IgD-negative memory B cell (primary cell): ENCODE measurements around the gene SIRT1. TPM values are rescaled to one million over a fixed set of nuclear protein-coding genes. Genes with fewer than 3 reads are reported as not detected.
"Not testable (repeated sequence)": the region's sequence is repeated elsewhere in the genome, so short reads cannot be mapped to it uniquely, and the experiment has no call there.

Experiments
- H3K27ac Mint-ChIP-seq, 3 donors: one replicate each; pipeline ENCODE4 v1.8.0; 2020 to 2022; ENCODE audit warnings: mild to moderate bottlenecking in 3 of 3, mixed read lengths in 3 of 3, moderate library complexity in 1 of 3
- H3K27me3 Mint-ChIP-seq: one replicate; pipeline ENCODE4 v1.8.0; 2021; ENCODE audit warnings: mixed read lengths
- H3K36me3 Mint-ChIP-seq: one replicate; pipeline ENCODE4 v1.8.0; 2020; ENCODE audit warnings: mild to moderate bottlenecking, mixed read lengths
- H3K4me1 Mint-ChIP-seq, 3 donors: one replicate each; pipeline ENCODE4 v1.8.0; 2020 to 2022; ENCODE audit warnings: mixed read lengths in 3 of 3, mild to moderate bottlenecking in 1 of 3
- H3K4me3 Mint-ChIP-seq, 4 donors: one replicate each; pipeline ENCODE4 v1.8.0; 2020 to 2022; ENCODE audit warnings: mild to moderate bottlenecking in 4 of 4, mixed read lengths in 4 of 4, moderate library complexity in 3 of 4
- H3K9me3 Mint-ChIP-seq, 3 donors: one replicate each; pipeline ENCODE4 v1.8.0; 2020 to 2021; ENCODE audit warnings: mixed read lengths in 3 of 3, mild to moderate bottlenecking in 1 of 3
- polyA plus RNA-seq: library from polyadenylated mRNA; unstranded; fragments of 300-500 nt; fragmentation: Illumina TruSeq; gene quantifications from one replicate; pipeline ENCODE4 v1.2.3, GENCODE V29; 2021

The SIRT1 gene
- polyA plus RNA-seq, 1 donor from 2014 or later: 21.6 TPM

DNA sequence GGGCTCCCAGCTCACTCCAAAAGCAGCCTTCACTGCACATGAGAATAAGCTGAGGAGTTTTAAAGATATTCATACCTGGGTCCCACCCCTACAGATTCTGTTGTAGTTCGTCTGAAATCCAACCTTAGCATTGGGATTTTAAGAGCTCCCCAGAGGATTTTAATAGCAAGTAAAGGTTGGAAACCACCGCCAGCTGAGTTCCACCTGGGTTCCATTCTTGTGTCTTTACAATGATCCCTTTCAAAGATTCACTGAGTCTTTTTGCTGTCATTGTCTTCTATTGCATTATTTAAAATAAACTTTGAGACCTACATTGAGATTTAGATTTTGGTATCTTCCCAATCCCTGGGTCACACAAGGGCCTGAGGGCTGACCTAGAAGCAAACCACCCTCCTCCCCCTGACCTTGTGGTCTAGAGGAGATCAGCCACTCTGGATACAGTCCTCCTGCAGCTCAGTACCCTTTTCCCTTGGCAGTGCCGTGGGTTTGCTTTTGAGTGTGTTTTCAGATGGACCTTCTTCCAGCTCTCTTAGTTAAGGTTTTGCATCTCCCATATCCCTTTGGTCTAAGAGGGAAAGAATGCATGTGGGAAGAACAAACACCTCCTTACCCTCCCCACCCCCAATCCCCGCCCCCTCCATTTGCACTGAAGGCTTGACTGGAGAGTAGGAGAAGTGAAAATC lies 22.6 kb upstream of the SIRT1 start:
- Mint-ChIP-seq H3K27ac (no peak overlapping the region), H3K4me3 (no peak overlapping the region), H3K27me3 (no peaks in the 10 kb centered on the region), H3K36me3 (peaks cover 4% of the 10 kb centered on the region), H3K4me1 (peaks cover 7 to 9% (median 9%) of the 10 kb centered on the region in 3 donors), H3K9me3 (no peaks in the 10 kb centered on the region)

DNA sequence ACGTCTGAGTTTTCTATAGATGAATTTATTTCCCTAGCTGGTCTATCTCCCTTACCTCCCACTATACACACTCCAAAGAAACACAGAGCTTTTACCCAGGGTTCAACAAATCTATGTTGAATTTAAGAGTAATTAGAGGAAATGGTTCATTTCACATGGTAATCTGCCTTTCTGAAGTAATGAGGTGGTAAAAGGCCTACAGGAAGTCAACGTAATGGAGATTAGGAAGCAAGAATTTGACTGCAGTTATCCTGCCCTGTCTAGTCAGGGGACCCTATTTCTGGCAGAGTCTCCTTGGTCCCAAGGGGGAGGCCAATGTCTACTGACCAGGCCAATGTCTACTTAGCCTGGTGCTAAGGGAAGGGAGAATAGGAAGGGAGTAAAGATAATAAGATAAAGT lies 21.4 kb upstream of the SIRT1 start:
- Mint-ChIP-seq H3K9me3 (no peaks in the 10 kb centered on the region), H3K27me3 (no peaks in the 10 kb centered on the region), H3K27ac (no peak overlapping the region), H3K4me1 (peaks cover 7 to 9% (median 9%) of the 10 kb centered on the region in 3 donors), H3K4me3 (no peak overlapping the region), H3K36me3 (peaks cover 4% of the 10 kb centered on the region)

DNA sequence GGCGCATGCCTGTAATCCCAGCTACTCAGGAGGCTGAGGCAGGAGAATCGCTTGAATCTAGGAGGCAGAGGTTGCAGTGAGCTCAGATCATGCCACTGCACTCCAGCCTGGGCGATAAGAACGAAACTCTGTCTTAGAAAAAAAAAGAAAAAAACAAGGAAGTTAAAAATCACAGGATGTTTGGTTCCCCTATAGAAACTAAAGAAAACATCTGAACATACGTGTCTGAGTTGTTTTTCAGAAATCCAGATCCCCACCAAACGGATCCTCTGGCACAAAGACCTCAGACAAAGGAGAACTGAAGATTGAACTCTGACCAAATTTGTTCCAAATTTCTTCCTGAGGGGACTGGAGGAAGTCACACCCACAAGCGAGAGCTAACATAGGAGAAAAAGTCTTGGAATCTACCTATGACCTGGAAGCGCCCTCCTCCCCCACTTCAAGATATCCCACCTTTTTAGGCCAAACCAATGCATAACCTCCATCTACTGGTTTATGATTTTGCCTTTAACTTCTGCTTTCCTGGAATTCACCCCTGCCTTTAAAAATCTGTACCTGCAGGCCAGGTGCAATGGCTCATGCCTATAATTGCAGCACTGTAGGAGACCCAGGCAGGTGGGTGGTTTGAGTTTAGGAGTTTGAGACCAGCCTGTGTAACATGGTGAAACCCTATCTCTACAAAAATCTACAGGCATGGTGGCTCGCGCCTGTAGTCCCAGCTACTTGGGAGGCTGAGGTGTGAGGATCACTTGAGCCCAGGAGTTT lies 19.7 kb upstream of the SIRT1 start:
- H3K9me3 Mint-ChIP-seq: no peaks in the 10 kb centered on the region
- peak overlapping the region in 3 of 4 donors; percentile 2 to 88 (median 43) for H3K4me3 Mint-ChIP-seq
- H3K4me1 Mint-ChIP-seq: peaks cover 7 to 9% (median 9%) of the 10 kb centered on the region in 3 donors
- H3K36me3 Mint-ChIP-seq: peaks cover 2% of the 10 kb centered on the region
- peak overlapping the region; percentile 10 to 97 (median 50) for H3K27ac Mint-ChIP-seq
- H3K27me3 Mint-ChIP-seq: no peaks in the 10 kb centered on the region

DNA sequence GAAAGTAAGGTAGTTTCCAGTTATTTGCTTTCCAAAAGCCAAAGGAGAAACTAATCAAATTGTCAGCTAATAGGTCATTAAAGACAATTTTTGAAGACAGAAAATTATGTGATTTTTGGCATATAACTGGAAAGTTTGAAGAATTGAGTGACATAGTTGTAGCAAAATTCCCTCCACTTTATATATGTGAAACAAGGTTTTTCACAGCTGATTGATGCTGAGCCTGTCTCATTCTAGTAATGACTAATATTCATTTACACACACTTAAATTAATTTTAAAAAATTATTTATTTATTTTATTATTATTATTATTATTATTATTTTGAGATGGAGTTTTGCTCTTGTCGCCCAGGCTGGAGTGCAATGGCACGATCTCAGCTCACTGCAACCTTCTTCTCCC lies 16.3 kb upstream of the SIRT1 start:
- H3K36me3 Mint-ChIP-seq: peaks cover 2% of the 10 kb centered on the region
- H3K9me3 Mint-ChIP-seq: no peaks in the 10 kb centered on the region
- H3K4me3 Mint-ChIP-seq: no peak overlapping the region
- H3K27ac Mint-ChIP-seq: no peak overlapping the region
- no peaks in the 10 kb centered on the region for H3K27me3 Mint-ChIP-seq
- H3K4me1 Mint-ChIP-seq: peaks cover 7 to 9% (median 7%) of the 10 kb centered on the region in 3 donors

DNA sequence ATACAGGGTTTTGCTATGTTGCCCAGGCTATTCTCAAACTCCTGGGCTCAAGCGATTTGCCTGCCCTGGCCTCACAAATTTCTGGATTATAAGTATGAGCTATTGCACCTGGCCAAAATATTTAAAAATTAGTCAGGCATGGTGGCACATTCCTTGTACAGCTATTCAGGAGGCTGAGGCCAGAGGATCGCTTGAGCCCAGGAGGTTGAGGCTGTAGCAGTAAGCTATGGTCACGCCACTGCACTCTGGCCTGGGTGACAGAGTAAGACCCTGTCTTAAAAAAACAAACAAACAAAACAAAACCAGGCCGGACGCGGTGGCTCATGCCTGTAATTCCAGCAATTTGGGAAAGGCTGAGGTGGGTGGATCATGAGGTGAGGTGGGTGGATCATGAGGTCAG lies 14.5 kb upstream of the SIRT1 start:
- Mint-ChIP-seq H3K27ac (no peak overlapping the region), H3K36me3 (no peaks in the 10 kb centered on the region)

DNA sequence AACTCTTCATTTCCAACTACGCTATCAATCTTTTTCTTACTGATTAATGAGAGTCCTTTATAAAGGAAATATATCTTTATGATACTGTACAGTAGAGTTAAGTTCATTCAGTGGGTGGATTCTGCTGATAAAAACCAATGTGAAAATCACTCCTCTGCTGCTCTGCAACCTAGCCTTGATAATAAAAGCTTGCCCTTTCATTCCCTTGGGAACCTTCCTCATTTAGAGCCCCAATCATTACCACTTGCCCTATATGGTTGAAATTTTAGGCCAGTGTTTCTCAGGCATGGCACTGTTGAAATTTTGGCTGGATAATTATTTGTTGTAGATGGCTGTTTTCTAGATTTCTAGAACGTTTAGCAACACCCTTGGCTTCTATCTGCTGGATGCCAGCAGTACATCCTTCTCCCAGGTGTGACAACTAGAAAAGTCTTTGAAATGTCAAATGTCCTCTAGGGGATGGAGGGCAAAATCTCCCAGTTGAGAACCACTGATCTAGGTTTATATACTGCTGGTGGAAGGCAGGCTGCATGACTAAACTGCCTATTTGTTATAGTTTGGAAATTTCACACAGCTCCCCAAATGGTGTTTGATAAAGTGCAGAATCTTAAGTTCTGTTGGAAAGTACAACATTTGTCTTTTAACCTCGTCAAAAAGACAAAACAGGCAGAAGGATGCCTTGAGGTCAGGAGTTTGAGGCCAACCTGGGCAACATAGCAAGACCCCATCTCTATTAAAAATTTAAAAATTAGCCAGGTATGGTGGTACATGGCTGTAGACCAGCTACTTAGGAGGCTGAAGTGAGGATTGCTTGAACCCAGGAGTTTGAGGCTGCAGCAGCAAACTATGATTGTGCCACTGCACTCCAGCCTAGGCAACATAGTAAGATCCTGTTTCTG lies 8.9 kb upstream of the SIRT1 start:
- peaks cover 0 to 4% (median 0%) of the 10 kb centered on the region in 3 donors for H3K4me1 Mint-ChIP-seq
- no peak overlapping the region for H3K27ac Mint-ChIP-seq
- H3K27me3 Mint-ChIP-seq: no peaks in the 10 kb centered on the region
- no peaks in the 10 kb centered on the region for H3K36me3 Mint-ChIP-seq
- no peaks in the 10 kb centered on the region for H3K9me3 Mint-ChIP-seq
- H3K4me3 Mint-ChIP-seq: no peak overlapping the region

More for the DNA sequence above, 14.5 kb upstream of the SIRT1 start:
- Mint-ChIP-seq H3K4me3 (no peak overlapping the region), H3K27me3 (no peaks in the 10 kb centered on the region), H3K9me3 (no peaks in the 10 kb centered on the region), H3K4me1 (peaks cover 0 to under 1% (median under 1%) of the 10 kb centered on the region in 3 donors)

DNA sequence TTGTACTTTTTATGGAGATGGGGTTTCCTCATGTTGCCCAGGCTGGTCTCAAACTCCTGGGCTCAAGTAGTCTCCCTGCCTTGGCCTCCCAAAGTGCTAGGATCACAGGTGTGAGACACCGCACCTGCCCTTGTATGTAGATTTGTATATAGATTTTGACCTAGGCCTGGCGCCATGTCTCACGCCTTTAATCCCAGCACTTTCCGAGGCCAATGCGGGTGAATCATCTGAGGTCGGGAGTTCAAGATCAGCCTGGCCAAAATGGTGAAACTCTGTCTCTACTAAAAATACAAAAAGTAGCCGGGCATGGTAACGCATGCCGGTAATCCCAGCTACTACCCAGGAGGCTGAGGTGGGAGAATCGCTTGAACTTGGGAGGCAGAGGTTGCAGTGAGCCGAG lies 7.0 kb upstream of the SIRT1 start:
- not testable (repeated sequence) for H3K4me1 Mint-ChIP-seq, H3K27ac Mint-ChIP-seq

DNA sequence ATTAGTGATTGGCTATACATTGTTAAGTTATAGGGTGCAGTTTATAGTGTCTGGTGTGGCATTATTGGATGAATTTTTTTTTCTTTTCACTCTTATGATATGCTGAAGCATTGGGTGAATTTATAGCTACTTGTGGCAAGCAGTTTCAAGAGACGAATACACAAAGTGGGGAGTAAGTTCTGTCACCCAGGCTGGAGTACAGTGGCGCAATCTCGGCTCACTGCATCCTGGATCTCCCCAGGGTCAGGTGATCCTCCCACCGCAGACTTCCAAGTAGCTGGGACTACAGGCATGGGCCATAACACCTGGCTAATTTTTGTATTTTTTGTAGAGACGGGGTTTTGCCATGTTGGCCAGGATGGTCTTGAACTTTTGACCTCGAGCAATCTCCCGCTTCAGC lies 6.3 kb upstream of the SIRT1 start:
- no peaks in the 10 kb centered on the region for H3K9me3 Mint-ChIP-seq
- peak overlapping the region in 1 of 3 donors; percentile 2 for H3K27ac Mint-ChIP-seq

More for the DNA sequence above, 7.0 kb upstream of the SIRT1 start:
- not testable (repeated sequence) for H3K4me3 Mint-ChIP-seq, H3K9me3 Mint-ChIP-seq, H3K36me3 Mint-ChIP-seq, H3K27me3 Mint-ChIP-seq

DNA sequence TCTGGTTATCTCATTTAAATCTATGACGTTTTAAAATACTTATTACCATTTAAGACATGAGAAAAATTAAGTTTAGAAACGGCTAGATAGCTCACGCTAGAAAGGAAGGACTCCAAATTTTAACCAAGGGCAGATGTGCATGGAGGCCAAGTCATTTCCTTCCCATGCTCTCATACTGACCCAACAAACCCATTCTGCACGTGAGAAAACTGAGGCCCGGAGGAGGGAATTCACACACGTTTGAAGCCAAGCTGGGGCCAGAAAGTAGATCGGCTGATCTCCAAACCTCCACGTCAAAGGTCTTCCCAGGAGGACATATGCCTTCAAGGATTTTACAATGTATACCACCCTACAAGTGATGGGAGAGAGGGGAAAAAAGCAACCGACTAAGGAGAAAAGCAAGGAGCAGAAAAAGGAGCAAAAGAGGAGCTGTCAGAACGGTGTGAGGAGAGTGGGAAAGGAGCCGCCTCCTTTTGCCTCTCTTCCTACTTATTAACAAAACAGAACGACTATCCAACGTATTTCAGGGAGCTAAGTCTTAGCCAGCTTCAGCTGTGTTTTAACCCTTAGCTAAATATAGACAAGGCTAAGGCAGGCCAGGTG lies 645 bp upstream of the SIRT1 start:
- Mint-ChIP-seq H3K27ac (peak overlapping the region; percentile 91 to 97 (median 97)), H3K27me3 (no peaks in the 10 kb centered on the region), H3K9me3 (no peaks in the 10 kb centered on the region), H3K4me1 (peaks cover 18 to 22% (median 18%) of the 10 kb centered on the region in 3 donors), H3K36me3 (peaks cover 7% of the 10 kb centered on the region), H3K4me3 (peak overlapping the region; percentile 83 to 97 (median 90))

More for the DNA sequence above, 6.3 kb upstream of the SIRT1 start:
- peaks cover 0 to 9% (median 1%) of the 10 kb centered on the region in 3 donors for H3K4me1 Mint-ChIP-seq
- peak overlapping the region in 1 of 4 donors; percentile 28 for H3K4me3 Mint-ChIP-seq
- H3K36me3 Mint-ChIP-seq: no peaks in the 10 kb centered on the region
- no peaks in the 10 kb centered on the region for H3K27me3 Mint-ChIP-seq

DNA sequence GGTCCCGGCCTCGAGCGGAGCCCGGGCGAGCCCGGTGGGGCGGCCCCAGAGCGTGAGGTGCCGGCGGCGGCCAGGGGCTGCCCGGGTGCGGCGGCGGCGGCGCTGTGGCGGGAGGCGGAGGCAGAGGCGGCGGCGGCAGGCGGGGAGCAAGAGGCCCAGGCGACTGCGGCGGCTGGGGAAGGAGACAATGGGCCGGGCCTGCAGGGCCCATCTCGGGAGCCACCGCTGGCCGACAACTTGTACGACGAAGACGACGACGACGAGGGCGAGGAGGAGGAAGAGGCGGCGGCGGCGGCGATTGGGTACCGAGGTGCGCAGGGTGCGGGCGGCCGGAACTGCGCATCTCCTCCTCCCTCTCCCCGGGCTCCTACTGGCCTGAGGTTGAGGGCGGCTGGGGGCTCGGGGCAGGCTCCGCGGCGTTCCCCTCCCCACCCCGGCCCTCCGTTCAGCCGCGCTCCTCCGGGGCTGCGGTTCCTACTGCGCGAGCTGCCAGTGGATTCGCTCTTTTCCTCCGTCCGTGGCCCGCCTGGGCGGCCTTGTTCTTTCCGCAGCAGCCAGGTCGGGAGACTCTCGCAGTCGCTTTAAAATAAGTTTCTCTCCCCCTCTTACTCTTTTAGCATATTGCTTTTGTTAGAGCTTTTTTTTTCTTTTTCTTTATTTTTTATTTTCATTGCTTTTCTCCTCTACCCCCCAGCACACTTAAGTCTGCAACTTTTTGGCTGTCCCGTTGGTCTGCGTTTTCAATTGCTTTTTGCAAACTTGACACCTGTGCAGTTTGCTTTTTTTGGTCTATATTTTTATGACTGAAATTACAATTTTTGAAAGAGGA lies 600 bp downstream of the SIRT1 start:
- Mint-ChIP-seq H3K36me3 (peaks cover 7% of the 10 kb centered on the region), H3K9me3 (no peaks in the 10 kb centered on the region), H3K27ac (peak overlapping the region; percentile 91 to 97 (median 94)), H3K27me3 (no peaks in the 10 kb centered on the region), H3K4me1 (peaks cover 19 to 28% (median 22%) of the 10 kb centered on the region in 3 donors), H3K4me3 (peak overlapping the region; percentile 83 to 97 (median 94))

DNA sequence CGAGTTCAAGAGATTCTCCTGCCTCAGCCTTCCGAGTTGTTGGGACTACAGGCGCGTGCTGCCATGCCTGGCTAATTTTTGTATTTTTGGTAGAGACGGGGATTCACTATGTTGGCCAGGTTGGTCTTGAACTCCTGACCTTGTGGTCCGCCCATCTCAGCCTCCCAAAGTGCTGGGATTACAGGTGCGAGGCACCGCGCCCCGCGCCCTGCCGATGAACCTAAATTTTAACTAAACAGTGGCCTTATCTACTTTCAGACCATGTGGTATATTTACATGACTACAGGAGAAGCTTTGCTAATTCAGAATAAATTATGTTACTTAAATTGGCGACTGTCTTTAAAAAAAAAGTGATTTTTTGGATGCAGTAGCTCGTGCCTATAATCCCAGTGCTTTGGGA lies 9.2 kb downstream of the SIRT1 start:
- no peaks in the 10 kb centered on the region for H3K36me3 Mint-ChIP-seq
- H3K27ac Mint-ChIP-seq: no peak overlapping the region
- no peak overlapping the region for H3K4me3 Mint-ChIP-seq
- peaks cover 5 to 15% (median 8%) of the 10 kb centered on the region in 3 donors for H3K4me1 Mint-ChIP-seq
- H3K9me3 Mint-ChIP-seq: no peaks in the 10 kb centered on the region
- no peaks in the 10 kb centered on the region for H3K27me3 Mint-ChIP-seq

DNA sequence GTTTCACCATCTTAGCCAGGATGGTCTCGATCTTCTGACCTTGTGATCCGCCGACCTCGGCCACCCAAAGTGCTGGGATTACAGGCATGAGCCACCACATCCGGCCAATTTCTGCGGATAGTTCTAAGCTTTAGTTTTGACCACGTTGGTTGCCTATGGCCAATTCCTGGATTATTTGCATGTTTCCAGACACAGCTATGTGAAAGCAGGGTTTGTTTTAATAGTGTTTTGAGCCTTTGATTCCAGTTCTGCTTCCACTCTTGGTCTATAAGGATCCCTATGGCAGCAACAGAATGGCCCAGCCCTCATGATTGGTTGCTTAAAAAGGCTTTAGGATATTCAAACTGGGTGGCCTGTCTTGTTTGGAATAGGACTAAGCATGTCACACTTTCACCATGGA lies 19.1 kb downstream of the SIRT1 start:
- Mint-ChIP-seq H3K4me1 (peaks cover 5 to 10% (median 8%) of the 10 kb centered on the region in 3 donors), H3K9me3 (no peaks in the 10 kb centered on the region), H3K4me3 (no peak overlapping the region), H3K36me3 (peaks cover 5% of the 10 kb centered on the region), H3K27me3 (no peaks in the 10 kb centered on the region), H3K27ac (peak overlapping the region in 1 of 3 donors; percentile 86)

DNA sequence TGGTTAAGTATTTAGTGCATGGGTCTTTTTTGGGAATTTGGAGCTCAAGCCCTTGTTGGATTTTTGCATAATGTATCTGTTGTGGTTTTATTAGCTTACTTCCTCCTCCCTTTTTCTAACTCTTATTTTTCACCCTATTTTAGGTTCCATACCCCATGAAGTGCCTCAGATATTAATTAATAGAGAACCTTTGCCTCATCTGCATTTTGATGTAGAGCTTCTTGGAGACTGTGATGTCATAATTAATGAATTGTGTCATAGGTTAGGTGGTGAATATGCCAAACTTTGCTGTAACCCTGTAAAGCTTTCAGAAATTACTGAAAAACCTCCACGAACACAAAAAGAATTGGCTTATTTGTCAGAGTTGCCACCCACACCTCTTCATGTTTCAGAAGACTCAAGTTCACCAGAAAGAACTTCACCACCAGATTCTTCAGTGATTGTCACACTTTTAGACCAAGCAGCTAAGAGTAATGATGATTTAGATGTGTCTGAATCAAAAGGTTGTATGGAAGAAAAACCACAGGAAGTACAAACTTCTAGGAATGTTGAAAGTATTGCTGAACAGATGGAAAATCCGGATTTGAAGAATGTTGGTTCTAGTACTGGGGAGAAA lies 28.0 kb downstream of the SIRT1 start:
- Mint-ChIP-seq H3K4me1 (peaks cover 6 to 18% (median 10%) of the 10 kb centered on the region in 3 donors), H3K36me3 (peaks cover 9% of the 10 kb centered on the region), H3K27ac (peak overlapping the region; percentile 3 to 80 (median 38)), H3K4me3 (no peak overlapping the region), H3K27me3 (no peaks in the 10 kb centered on the region), H3K9me3 (no peaks in the 10 kb centered on the region)
